ENCODE measurements around the gene CLDN18.

- TF ChIP-seq CTCF (IDR thresholded peaks at IDR 0.05; ENCODE audit: low read length) (no peak), EZH2 (IDR thresholded peaks at IDR 0.05; ENCODE audit: borderline replicate concordance, low read length) (no peak)
Measured at GRCh38 chr3:138065949-138066348, 56.0 kb downstream of the CLDN18 start.
